ENCODE measurements around the gene NUAK1.

Gene NUAK1

DNA sequence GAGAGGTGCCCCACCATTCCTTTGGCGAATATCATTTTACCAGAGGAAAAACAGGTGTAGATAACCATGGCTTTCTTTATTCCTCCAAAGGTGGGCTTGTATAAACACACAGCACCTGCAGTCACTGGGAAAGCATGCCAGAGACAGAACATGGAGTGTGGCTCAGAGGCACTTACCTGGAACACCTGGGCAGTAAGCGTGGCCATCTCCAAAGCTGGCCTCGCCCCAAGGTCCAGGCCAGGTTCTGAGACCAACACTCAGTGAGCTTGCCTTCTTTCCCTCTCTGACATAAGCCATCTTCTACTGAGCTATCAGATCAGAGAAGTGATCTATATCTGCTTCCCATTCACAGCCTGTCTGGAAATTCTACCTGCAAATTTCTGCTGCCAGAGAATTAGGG, 70.5 kb downstream of the NUAK1 start:
- Mint-ChIP-seq H3K9me3 (no peaks in the 10 kb centered on the region), H3K27me3 (ENCODE audit: low read depth) (peaks cover 18% of the 10 kb centered on the region), H3K27ac (no peak overlapping the region), H3K36me3 (ENCODE audit: low read depth) (no peaks in the 10 kb centered on the region), H3K4me3 (no peak overlapping the region), H3K4me1 (ENCODE audit: low read depth) (peaks cover 3% of the 10 kb centered on the region)
- no peak for DNase-seq (ENCODE audit: low spot score)

GRCh38 chr12:106067606-106068205, 71.0 kb downstream of the NUAK1 start:
- H3K4me3 Mint-ChIP-seq, result no peak overlapping the region
- DNase-seq (ENCODE audit: low spot score), result no peak
- H3K4me1 Mint-ChIP-seq (ENCODE audit: low read depth), result no peaks in the 10 kb centered on the region
- H3K27me3 Mint-ChIP-seq (ENCODE audit: low read depth), result peaks cover 14% of the 10 kb centered on the region
- H3K9me3 Mint-ChIP-seq, result no peaks in the 10 kb centered on the region
- no peak overlapping the region for H3K27ac Mint-ChIP-seq
- no peaks in the 10 kb centered on the region for H3K36me3 Mint-ChIP-seq (ENCODE audit: low read depth)

- H3K4me1 Mint-ChIP-seq (ENCODE audit: low read depth), result no peaks in the 10 kb centered on the region
These were observed 71.9 kb downstream of the NUAK1 start for GRCh38 chr12:106066726-106067325.

DNA sequence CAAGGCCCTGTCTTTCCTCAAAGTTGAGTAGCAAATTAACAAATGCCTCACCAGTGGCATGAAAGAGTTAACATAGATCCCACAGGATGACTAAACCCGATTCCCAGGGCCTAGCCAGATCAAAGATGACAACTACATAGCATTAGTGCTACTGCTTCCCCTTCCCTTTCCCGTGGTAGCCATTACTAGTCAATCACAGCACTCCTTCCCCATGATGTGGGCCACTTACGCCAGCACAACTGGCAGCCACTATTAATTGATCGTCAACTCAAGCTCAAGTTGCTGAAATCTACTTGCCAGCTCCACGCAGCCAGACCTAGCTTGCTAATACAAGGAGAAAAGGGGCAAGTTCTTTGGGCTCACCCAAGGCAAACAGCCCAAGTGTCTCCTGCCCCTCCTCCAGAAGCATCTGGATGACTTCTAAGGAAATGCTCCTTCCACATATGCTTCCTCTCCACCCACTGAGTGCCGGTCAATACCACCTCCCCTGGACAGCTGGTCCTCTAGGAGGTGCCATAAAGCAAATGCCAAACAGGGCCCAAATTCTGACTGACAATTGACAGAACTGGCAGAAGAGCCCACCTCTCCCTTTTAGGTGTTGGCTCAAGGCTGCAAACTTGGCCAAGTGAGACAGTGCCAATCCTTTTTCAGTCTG, 72.6 kb downstream of the NUAK1 start:
- H3K36me3 Mint-ChIP-seq (ENCODE audit: low read depth), result no peaks in the 10 kb centered on the region
- no peak overlapping the region for H3K27ac Mint-ChIP-seq
- no peak for DNase-seq (ENCODE audit: low spot score)
- no peak overlapping the region for H3K4me3 Mint-ChIP-seq
- H3K4me1 Mint-ChIP-seq (ENCODE audit: low read depth), result no peaks in the 10 kb centered on the region
- H3K27me3 Mint-ChIP-seq (ENCODE audit: low read depth), result peaks cover 11% of the 10 kb centered on the region
- no peaks in the 10 kb centered on the region for H3K9me3 Mint-ChIP-seq

More at GRCh38 chr12:106066726-106067325, 71.9 kb downstream of the NUAK1 start:
- Mint-ChIP-seq H3K4me3 (no peak overlapping the region), H3K36me3 (ENCODE audit: low read depth) (no peaks in the 10 kb centered on the region), H3K9me3 (no peaks in the 10 kb centered on the region), H3K27me3 (ENCODE audit: low read depth) (peaks cover 11% of the 10 kb centered on the region), H3K27ac (no peak overlapping the region)
- no peak for DNase-seq (ENCODE audit: low spot score)

- Mint-ChIP-seq H3K27ac (no peak overlapping the region), H3K27me3 (ENCODE audit: low read depth) (peaks cover 13% of the 10 kb centered on the region), H3K9me3 (no peaks in the 10 kb centered on the region), H3K4me1 (ENCODE audit: low read depth) (no peaks in the 10 kb centered on the region), H3K36me3 (ENCODE audit: low read depth) (no peaks in the 10 kb centered on the region), H3K4me3 (no peak overlapping the region)
- no peak for DNase-seq (ENCODE audit: low spot score)
These were observed 73.2 kb downstream of the NUAK1 start for GRCh38 chr12:106065506-106065905.

- no peak overlapping the region for H3K4me3 Mint-ChIP-seq
- peaks cover 9% of the 10 kb centered on the region for H3K27me3 Mint-ChIP-seq (ENCODE audit: low read depth)
- no peaks in the 10 kb centered on the region for H3K36me3 Mint-ChIP-seq (ENCODE audit: low read depth)
- no peaks in the 10 kb centered on the region for H3K9me3 Mint-ChIP-seq
- no peak for DNase-seq (ENCODE audit: low spot score)
- H3K4me1 Mint-ChIP-seq (ENCODE audit: low read depth), result no peaks in the 10 kb centered on the region
- no peak overlapping the region for H3K27ac Mint-ChIP-seq
These were observed 74.1 kb downstream of the NUAK1 start for GRCh38 chr12:106064721-106065021.

- H3K9me3 Mint-ChIP-seq, result no peaks in the 10 kb centered on the region
- H3K27ac Mint-ChIP-seq, result no peak overlapping the region
- H3K4me1 Mint-ChIP-seq (ENCODE audit: low read depth), result no peaks in the 10 kb centered on the region
- no peak overlapping the region for H3K4me3 Mint-ChIP-seq
- H3K36me3 Mint-ChIP-seq (ENCODE audit: low read depth), result no peaks in the 10 kb centered on the region
- H3K27me3 Mint-ChIP-seq (ENCODE audit: low read depth), result peaks cover 9% of the 10 kb centered on the region
- DNase-seq (ENCODE audit: low spot score), result no peak
These were observed 74.7 kb downstream of the NUAK1 start for GRCh38 chr12:106063826-106064720.

- no peak for DNase-seq (ENCODE audit: low spot score)
- Mint-ChIP-seq H3K36me3 (ENCODE audit: low read depth) (no peaks in the 10 kb centered on the region), H3K4me3 (no peak overlapping the region), H3K27me3 (ENCODE audit: low read depth) (peaks cover 12% of the 10 kb centered on the region), H3K9me3 (no peaks in the 10 kb centered on the region), H3K27ac (no peak overlapping the region), H3K4me1 (ENCODE audit: low read depth) (no peaks in the 10 kb centered on the region)
These were observed 76.1 kb downstream of the NUAK1 start for GRCh38 chr12:106062693-106063092.

- H3K36me3 Mint-ChIP-seq (ENCODE audit: low read depth), result no peaks in the 10 kb centered on the region
- no peaks in the 10 kb centered on the region for H3K9me3 Mint-ChIP-seq
- no peaks in the 10 kb centered on the region for H3K4me1 Mint-ChIP-seq (ENCODE audit: low read depth)
- DNase-seq (ENCODE audit: low spot score), result no peak
- H3K4me3 Mint-ChIP-seq, result no peak overlapping the region
- peaks cover 20% of the 10 kb centered on the region for H3K27me3 Mint-ChIP-seq (ENCODE audit: low read depth)
- H3K27ac Mint-ChIP-seq, result no peak overlapping the region
These were observed 80.2 kb downstream of the NUAK1 start for GRCh38 chr12:106058256-106059182.

GRCh38 chr12:106054049-106054448, 84.7 kb downstream of the NUAK1 start:
- Mint-ChIP-seq H3K9me3 (no peaks in the 10 kb centered on the region), H3K27ac (no peak overlapping the region), H3K36me3 (ENCODE audit: low read depth) (no peaks in the 10 kb centered on the region), H3K27me3 (ENCODE audit: low read depth) (peaks cover 29% of the 10 kb centered on the region), H3K4me3 (no peak overlapping the region), H3K4me1 (ENCODE audit: low read depth) (no peaks in the 10 kb centered on the region)
- DNase-seq (ENCODE audit: low spot score), result no peak

DNA sequence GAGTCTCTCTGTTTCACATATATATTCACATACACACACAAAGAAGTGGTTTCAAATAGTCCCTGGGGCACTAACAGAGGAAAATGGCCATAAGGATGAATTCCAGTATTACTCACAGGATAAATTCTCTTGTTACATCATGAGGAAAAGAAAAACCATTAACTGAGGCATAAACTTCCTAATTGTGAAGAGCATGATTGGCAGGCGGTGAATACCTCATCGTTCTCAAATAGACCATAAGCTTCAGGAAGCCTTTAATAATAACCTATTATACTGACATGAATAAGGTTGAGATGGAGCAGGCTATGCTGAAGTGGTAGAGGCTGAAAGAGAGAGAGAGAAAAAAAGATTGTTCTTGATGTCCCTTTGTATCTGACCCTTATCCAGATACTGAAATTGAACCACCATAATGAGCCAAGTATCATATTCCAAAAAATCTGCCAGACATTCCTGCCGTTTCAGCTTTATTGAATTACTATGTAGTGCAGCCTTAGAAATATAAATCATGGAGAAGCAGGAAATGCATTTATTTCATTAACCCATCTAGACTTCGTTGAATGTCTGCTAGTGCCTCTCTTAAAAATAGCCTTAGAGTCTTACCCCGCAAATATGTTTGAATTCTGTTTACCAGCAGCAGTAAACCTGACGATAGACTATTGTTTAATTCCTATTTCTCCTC, 86.8 kb downstream of the NUAK1 start:
- Mint-ChIP-seq H3K4me3 (no peak overlapping the region), H3K36me3 (ENCODE audit: low read depth) (no peaks in the 10 kb centered on the region), H3K9me3 (no peaks in the 10 kb centered on the region), H3K27me3 (ENCODE audit: low read depth) (peaks cover 30% of the 10 kb centered on the region), H3K4me1 (ENCODE audit: low read depth) (no peaks in the 10 kb centered on the region), H3K27ac (no peak overlapping the region)
- DNase-seq (ENCODE audit: low spot score), result no peak

- H3K4me1 Mint-ChIP-seq (ENCODE audit: low read depth), result no peaks in the 10 kb centered on the region
- no peak overlapping the region for H3K4me3 Mint-ChIP-seq
- peaks cover 23% of the 10 kb centered on the region for H3K27me3 Mint-ChIP-seq (ENCODE audit: low read depth)
- no peak for DNase-seq (ENCODE audit: low spot score)
- H3K9me3 Mint-ChIP-seq, result no peaks in the 10 kb centered on the region
- H3K27ac Mint-ChIP-seq, result no peak overlapping the region
- no peaks in the 10 kb centered on the region for H3K36me3 Mint-ChIP-seq (ENCODE audit: low read depth)
These were observed 89.2 kb downstream of the NUAK1 start for GRCh38 chr12:106049546-106049945.

- Mint-ChIP-seq H3K27ac (no peak overlapping the region), H3K9me3 (no peaks in the 10 kb centered on the region), H3K4me1 (ENCODE audit: low read depth) (no peaks in the 10 kb centered on the region), H3K36me3 (ENCODE audit: low read depth) (no peaks in the 10 kb centered on the region), H3K4me3 (no peak overlapping the region), H3K27me3 (ENCODE audit: low read depth) (peaks cover 21% of the 10 kb centered on the region)
- no peak for DNase-seq (ENCODE audit: low spot score)
These were observed 89.6 kb downstream of the NUAK1 start for GRCh38 chr12:106049105-106049504.

All from T-helper 2 cell treated with Interferon-gamma antibody and Interleukin-4, amounts not matched to agents 5 μg/mL and 100 μg/mL, for 36 hours (primary cell).